Measurements from ENCODE around the gene NMS.
A peak's percentile ranks its signal among the peaks of the same experiment; 100 is the strongest.

NMS gene

DNA sequence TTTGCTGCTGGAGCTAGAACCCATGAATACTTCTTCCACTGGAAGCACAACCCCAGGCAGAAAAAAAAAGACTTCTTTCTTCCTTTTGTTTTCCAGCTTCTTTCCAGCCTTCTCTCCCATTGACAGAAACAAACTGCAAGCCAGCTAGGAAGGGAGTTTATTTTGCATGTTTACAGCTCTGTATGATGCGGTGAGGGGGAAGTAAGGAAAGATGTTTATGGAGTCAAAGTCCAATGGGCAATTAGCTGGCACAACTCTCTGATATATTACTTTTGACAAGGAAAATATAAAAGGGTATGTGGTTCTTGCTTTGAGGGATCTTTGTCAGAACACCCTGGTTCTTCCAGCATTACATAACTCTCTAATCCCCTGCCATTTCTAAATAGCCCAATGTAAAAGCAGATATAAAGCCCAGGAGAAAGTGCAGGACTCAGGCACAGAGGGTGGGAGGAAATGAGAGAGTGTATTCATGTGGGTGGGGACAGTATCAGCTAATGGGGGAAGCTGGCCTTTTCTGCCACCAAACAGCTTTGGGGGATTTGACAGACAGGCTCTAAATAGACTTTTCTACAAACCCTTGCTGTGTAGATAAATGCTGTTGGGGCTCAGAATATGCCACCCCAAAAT, 9.3 kb upstream of the NMS start:
- TF ChIP-seq, protein P1, sequence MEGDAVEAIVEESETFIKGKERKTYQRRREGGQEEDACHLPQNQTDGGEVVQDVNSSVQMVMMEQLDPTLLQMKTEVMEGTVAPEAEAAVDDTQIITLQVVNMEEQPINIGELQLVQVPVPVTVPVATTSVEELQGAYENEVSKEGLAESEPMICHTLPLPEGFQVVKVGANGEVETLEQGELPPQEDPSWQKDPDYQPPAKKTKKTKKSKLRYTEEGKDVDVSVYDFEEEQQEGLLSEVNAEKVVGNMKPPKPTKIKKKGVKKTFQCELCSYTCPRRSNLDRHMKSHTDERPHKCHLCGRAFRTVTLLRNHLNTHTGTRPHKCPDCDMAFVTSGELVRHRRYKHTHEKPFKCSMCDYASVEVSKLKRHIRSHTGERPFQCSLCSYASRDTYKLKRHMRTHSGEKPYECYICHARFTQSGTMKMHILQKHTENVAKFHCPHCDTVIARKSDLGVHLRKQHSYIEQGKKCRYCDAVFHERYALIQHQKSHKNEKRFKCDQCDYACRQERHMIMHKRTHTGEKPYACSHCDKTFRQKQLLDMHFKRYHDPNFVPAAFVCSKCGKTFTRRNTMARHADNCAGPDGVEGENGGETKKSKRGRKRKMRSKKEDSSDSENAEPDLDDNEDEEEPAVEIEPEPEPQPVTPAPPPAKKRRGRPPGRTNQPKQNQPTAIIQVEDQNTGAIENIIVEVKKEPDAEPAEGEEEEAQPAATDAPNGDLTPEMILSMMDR (IDR thresholded peaks at IDR 0.05): no peak

- TF ChIP-seq, protein P1 (IDR thresholded peaks at IDR 0.05): no peak
These were observed 724 bp downstream of the NMS start for GRCh38 chr2:100470898-100471514.

DNA sequence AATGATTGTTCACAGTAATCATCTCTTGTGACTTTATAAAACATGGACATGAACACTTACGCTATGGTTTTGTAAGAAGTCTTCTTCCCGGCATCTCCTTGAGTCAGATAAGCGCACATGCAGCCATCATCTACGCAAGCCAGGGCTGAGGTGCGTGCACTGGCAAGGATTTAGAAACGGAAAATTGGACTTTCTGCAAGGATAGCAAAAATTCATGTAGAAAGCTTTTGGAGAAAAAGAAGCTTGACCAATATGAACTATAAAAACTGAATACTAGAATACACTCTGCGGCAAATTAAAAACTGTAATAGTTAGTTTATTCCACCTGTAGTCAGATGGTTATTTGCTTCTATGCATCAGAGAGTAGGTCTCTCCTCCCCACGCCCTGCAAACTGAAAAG, 6.3 kb downstream of the NMS start:
- TF ChIP-seq, protein P1 (IDR thresholded peaks at IDR 0.05): no peak

- TF ChIP-seq, protein P1 (IDR thresholded peaks at IDR 0.05): peak; percentile 17; the same call in 1 of the 2 replicates
These were observed 12.5 kb downstream of the NMS start for GRCh38 chr2:100482741-100483140.

DNA sequence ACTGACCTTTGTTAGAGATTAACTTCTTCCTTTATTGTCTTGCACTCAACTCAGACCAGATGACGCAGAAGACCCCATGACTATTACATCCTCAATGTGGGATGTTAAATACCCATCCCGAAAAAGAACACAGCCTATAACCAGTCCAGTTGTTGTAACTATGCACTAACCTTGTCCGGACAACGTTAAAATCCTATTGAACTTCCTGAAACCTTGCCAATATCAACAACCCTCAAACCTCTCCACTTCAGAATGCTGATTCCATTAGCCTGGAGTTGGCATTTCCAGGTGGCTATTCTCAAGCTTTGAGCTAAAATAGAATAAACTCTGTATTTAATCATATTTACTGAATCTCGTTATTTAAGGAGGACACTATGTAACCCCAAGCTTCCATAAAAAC, 13.6 kb downstream of the NMS start:
- TF ChIP-seq, protein P1 (IDR thresholded peaks at IDR 0.05): no peak

GRCh38 chr2:100484390-100484789, 14.1 kb downstream of the NMS start:
- TF ChIP-seq, protein P1 (IDR thresholded peaks at IDR 0.05): no peak

- TF ChIP-seq, protein P1 (IDR thresholded peaks at IDR 0.05): no peak
These were observed 15.1 kb downstream of the NMS start for GRCh38 chr2:100485396-100485795.
